ENCODE measurements around the gene DGKB. TPM values are rescaled to one million over a fixed set of nuclear protein-coding genes. Genes with fewer than 3 reads are reported as not detected.

Gene DGKB
- total RNA-seq, 1 donor from 2014 or later = not detected

DNA sequence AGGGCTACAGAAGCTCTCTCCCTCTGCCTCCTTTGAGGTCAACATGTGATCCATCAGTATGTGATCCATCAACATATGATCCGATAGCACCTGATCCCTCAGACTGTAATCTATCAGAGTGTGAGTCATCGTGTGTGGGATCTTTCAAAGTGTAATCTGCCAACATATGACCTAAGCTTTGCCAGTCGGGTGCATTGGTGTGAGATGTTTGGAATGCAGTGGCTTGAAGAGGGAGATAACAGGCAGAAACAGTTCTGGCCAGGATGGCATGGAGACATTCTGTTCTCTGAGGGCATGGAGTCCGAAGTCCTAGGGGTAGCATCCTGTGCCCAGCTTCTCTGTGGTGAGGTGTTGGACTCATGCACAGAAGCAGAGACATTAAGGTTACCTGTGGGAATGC lies 695.4 kb downstream of the DGKB start:
- intact Hi-C loops (cut with DNase I) = no loop called here
- no peaks in the 10 kb centered on the region for H3K9me3 ChIP-seq
- no peaks in the 10 kb centered on the region for H3K4me1 ChIP-seq
- no peaks in the 10 kb centered on the region for H3K36me3 ChIP-seq
- no peak overlapping the region for H3K4me3 ChIP-seq
- TF ChIP-seq, protein P1, sequence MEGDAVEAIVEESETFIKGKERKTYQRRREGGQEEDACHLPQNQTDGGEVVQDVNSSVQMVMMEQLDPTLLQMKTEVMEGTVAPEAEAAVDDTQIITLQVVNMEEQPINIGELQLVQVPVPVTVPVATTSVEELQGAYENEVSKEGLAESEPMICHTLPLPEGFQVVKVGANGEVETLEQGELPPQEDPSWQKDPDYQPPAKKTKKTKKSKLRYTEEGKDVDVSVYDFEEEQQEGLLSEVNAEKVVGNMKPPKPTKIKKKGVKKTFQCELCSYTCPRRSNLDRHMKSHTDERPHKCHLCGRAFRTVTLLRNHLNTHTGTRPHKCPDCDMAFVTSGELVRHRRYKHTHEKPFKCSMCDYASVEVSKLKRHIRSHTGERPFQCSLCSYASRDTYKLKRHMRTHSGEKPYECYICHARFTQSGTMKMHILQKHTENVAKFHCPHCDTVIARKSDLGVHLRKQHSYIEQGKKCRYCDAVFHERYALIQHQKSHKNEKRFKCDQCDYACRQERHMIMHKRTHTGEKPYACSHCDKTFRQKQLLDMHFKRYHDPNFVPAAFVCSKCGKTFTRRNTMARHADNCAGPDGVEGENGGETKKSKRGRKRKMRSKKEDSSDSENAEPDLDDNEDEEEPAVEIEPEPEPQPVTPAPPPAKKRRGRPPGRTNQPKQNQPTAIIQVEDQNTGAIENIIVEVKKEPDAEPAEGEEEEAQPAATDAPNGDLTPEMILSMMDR (IDR thresholded peaks at IDR 0.05) = no peak
- DNase-seq (ENCODE audit: low spot score in 2 of 2) = no peak
- no peak overlapping the region for H3K27ac ChIP-seq
- no peaks in the 10 kb centered on the region for H3K27me3 ChIP-seq

DNA sequence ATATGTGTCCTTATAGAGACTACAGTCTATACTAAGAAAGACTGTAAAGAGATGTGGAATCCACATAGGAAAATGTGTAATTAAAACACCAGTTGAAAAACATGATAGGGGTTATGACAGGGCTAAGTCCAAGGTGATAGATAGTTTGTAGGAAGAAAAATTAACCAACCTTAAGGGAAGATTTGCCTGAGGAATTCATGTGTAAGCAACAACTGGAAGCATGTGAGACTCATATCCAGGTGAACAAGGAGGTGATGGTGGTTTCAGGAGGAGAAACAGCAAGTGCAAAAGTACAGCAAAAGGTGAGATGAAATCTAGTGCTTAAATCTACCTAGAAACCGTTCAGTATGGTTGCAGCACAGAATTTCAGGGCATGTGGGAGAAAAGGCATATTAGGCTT lies 696.4 kb downstream of the DGKB start:
- TF ChIP-seq, protein P1 (IDR thresholded peaks at IDR 0.05) = no peak
- no peak for DNase-seq (ENCODE audit: low spot score in 2 of 2)
- Histone ChIP-seq H3K27me3 (no peaks in the 10 kb centered on the region), H3K27ac (no peak overlapping the region), H3K9me3 (no peaks in the 10 kb centered on the region), H3K4me1 (no peaks in the 10 kb centered on the region), H3K4me3 (no peak overlapping the region), H3K36me3 (no peaks in the 10 kb centered on the region)
- intact Hi-C loops (cut with DNase I) = no loop called here

DNA sequence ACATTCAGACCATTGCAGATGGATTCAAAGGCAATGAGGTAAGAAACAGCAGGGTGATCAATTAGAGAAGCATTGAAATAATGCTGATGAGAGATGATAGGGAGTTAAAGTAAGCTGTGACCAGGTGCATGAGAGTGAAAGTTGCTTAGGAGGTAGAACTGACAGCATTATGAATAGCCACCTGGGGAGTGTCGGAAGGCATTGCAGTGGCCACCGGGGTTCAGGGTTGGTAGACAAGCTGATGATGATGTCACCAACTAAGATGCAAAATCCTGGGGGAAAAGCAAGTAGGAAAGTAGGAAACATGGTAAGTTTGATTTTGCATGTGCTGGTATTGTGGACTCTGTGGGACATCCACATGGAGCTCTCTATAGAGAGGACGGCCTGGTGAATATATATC lies 701.2 kb downstream of the DGKB start:
- Histone ChIP-seq H3K4me3 (no peak overlapping the region), H3K27ac (no peak overlapping the region), H3K9me3 (no peaks in the 10 kb centered on the region), H3K27me3 (no peaks in the 10 kb centered on the region), H3K4me1 (no peaks in the 10 kb centered on the region), H3K36me3 (no peaks in the 10 kb centered on the region)
- DNase-seq (ENCODE audit: low spot score in 2 of 2) = no peak
- TF ChIP-seq, protein P1 (IDR thresholded peaks at IDR 0.05) = no peak
- intact Hi-C loops (cut with DNase I) = no loop called here

DNA sequence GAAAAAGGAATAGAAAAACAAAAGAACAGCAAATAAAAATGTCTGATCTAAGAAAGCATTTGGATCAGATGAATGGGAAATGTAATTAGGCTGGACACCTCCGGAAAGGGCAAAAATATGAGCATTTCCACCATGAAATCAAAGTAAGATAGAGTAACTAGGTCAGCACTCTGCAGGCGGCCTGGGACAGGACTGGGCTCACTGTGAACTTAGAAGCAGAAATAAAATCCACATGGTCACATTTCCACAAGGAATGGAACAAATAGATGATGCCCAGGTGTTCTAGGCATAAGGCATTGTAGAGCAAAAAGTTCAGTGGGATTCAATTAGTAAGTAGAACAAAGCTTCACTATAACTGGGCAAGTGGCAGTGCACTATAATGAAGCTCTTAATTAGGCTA lies 703.2 kb downstream of the DGKB start:
- H3K27me3 ChIP-seq = no peaks in the 10 kb centered on the region
- H3K36me3 ChIP-seq = no peaks in the 10 kb centered on the region
- H3K4me3 ChIP-seq = no peak overlapping the region
- intact Hi-C loops (cut with DNase I) = no loop called here
- H3K27ac ChIP-seq = no peak overlapping the region
- no peak for DNase-seq (ENCODE audit: low spot score in 2 of 2)
- H3K9me3 ChIP-seq = no peaks in the 10 kb centered on the region
- H3K4me1 ChIP-seq = no peaks in the 10 kb centered on the region
- TF ChIP-seq, protein P1 (IDR thresholded peaks at IDR 0.05) = no peak

DNA sequence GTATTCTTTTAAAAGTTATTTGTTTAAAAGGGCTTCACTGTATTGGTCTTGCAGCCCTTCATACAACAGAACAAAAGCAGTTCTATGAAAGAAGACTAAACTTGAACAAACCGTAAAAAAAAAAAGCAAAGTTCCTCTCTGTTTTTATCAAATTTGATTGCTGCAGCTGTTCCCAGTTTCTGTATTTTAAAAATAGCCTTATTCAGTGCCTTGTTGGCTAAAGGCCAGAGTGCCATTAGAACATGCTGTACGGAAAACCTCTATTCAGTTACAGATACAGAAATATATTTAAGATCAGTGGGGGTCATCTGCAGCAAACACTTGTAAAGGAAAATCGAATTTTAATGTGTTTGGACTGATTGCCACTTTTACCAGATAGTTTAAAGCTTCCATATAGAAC lies 705.3 kb downstream of the DGKB start:
- no peak overlapping the region for H3K27ac ChIP-seq

More for the DNA sequence above, 705.3 kb downstream of the DGKB start:
- H3K9me3 ChIP-seq = no peaks in the 10 kb centered on the region
- H3K27me3 ChIP-seq = no peaks in the 10 kb centered on the region
- intact Hi-C loops (cut with DNase I) = no loop called here
- H3K4me1 ChIP-seq = no peaks in the 10 kb centered on the region
- no peak for DNase-seq (ENCODE audit: low spot score in 2 of 2)
- TF ChIP-seq, protein P1 (IDR thresholded peaks at IDR 0.05) = no peak
- no peaks in the 10 kb centered on the region for H3K36me3 ChIP-seq
- H3K4me3 ChIP-seq = no peak overlapping the region

All from ascending aorta (tissue), 2 donors.